Activated naive CD8-positive, alpha-beta T cell treated with anti-CD3 and anti-CD28 coated beads, Interleukin-2, amount 50 U/mL, for 16 hours (primary cell): ENCODE measurements around the gene ESF1.
"Not testable (repeated sequence)": the region's sequence is repeated elsewhere in the genome, so short reads cannot be mapped to it uniquely, and the experiment has no call there.

Source experiments
- DNase-seq: peaks from one replicate; pipeline ENCODE4 v3.0.0-alpha.2; 2020; ENCODE audit warnings: low read depth, low spot score

Gene ESF1

DNA sequence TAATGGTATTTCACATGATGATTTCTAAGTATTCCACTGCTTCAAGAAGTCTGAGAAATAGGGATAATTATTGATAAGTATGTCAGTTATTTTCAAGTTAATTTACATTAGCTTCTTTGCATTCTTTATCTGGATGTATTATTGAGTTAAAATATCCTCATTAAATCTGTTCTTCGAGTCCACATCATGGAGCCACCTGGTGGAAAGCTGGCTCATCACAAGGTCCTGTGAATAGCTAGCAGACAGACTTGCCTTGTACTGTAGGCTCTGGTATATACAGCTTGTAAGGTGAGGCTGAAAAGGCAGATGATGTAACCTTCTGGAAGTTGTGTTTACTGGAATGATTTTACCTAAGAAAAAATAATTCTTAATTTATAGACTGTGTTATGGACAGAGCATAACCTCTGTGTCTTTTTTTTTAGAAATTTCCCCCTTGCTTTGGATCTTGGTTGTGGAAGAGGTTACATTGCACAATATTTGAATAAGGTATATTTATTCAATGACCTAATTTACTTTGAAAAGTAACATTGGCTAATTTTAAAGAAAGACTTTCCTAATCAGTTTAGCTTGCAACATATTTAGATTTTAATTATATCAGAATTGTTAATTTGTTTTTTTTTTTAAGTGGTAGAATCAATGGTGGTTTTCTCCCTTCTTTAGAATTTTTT is 3.6 kb upstream of the ESF1 start:
- DNase-seq: no peak

DNA sequence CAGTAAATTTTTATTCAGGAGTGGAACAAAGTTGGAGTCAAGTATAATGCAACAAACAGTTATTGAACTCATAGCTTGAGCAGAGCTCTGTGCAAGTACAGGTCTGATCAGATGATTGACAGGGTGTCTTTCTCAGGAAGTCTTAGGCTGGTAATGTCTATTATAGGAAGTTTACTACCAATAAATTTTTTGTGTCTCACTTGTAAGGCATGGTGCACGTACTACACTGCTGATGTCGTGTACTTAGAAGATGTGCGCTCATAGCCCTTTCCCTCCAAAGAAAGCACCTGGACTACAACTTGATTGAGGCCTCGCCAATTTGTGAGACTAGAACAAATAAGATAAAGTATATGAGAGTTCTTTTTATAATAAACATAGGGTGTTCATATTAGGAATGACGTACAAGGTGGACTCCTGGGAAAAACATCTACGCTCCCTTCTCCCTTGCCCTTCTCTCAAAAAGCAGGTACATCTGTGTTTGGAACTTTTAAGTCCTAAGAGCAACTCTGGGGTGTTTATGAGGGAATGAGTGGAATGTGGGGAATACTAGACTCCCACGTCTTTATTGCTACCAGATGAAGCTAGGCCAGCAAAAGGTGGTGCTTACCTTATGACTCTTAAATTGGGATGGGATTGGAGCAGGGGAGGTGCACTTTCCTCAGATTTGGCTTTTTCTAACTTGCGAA is 1.6 kb upstream of the ESF1 start:
- DNase-seq: no peak

DNA sequence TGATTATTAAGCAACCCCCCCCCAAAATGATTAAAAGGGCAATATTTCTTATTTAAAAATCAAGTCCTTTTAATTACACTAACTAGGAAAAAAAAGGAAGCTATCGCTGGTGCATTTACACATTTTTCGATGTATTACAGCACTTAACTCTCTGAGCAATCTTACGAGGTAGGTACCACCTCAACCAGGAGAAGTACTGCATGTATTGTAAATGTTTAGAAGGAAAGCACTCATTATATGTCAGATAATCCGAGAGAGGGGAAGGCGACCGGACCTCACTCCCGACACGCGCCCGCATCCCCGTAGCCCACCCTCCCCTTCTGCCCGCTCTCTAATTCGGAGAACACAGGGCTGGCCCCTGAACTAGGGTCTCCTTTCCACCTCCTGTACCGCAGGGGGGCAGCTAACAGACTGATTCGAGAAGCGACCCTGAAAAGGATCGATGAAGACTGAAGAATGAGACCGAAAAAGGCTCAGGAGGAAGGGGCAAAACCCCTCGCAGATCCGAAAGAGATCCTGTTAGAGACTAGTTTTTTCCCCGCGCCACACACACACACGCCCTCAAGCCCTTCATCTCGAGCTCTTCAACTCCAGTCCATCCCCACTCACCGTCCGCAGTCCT is 337 bp downstream of the ESF1 start:
- DNase-seq: no peak

DNA sequence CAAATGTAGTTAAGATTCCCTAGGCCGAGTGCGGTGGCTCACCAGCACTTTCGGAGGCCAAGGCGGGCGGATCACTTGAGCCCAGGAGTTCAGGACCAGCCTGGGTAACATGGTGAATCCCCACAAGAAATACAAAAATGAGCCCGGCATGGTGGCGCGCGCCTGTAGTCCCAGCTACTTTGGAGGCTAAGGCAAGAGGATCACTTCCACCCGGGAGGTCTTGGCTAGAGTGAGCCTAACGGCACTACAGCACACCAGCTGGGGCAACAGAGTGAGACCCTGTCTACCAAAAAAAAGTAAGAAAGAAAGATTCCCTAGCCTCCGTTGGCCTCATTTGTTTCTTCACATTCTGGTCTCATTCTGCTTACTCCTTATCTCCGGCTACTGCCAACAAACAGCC is 1.2 kb downstream of the ESF1 start:
- DNase-seq: no peak

DNA sequence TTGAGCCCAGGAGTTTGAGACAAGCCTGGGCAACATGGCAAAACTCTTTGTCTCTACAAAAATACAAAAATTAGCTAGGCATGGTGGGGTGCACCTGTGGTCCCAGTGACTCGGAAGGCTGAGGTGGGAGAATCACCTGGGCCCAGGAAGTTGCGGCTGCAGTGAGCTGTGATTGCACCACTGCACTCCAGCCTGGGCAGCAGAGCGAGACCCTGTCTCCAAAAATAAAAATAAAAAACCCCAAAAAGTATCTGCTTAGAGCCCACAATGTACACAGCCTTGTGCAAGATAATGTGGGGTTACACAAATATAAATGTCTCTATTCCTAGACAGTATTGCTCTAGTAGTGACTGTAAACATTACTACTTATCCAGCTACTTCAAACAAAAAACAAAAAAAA is 5.9 kb downstream of the ESF1 start:
- DNase-seq: no peak

DNA sequence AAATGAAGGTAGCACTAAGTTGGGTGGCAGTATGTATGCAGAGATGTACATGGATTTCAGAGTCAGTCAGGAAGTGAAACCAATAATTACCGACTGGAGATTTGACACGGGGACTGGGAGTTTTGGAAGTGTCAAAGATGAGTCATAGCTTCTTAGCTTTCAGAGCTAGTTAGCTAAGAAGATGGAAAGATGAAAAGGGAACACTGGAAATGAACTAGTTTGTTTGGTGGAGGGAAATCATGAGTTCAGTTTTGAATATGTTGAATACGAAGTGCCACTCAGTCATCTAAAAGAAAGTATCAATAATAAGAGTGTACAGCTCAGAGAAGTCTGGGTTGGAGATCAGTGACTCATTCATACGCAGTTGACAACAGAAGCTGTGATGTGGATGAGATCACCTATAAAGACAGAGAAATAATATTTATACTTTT is 7.5 kb downstream of the ESF1 start:
- no peak for DNase-seq

DNA sequence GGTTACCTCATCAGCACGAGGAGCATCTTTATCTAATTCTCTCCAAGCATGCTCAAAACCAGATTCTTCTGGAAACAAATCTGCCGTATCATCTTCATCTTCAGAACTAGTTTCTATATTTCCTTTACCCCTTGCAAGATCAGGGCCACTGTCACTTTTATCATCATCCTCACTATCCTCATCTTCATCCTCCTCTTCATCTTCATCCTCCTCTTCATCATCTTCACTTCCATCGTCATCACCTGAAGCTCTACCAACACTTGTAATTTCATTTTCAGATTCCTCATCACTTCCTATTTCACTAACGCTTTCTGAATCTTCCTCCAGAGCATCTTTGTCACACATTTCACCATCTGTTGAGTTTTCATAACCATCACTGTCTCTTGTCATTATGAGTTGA is 8.9 kb downstream of the ESF1 start:
- DNase-seq: no peak

DNA sequence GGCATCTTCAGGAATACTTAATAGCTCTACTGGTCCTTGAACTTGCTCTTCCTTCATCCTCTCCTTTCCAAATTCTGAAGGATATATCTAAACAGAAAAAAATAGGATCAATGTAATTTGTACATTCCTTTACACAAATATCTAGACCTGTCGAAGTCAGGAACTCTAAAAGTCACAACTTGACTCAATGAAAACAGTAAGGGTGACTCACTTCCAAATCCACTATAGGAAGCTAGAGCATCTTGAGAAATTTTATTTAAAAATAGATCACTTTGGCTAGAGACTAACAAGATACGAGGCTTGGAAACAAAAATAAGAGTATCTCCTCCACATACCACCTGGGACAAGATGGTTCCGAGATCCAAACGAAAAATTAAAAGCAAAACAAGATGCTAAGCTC is 12.2 kb downstream of the ESF1 start:
- DNase-seq: no peak

DNA sequence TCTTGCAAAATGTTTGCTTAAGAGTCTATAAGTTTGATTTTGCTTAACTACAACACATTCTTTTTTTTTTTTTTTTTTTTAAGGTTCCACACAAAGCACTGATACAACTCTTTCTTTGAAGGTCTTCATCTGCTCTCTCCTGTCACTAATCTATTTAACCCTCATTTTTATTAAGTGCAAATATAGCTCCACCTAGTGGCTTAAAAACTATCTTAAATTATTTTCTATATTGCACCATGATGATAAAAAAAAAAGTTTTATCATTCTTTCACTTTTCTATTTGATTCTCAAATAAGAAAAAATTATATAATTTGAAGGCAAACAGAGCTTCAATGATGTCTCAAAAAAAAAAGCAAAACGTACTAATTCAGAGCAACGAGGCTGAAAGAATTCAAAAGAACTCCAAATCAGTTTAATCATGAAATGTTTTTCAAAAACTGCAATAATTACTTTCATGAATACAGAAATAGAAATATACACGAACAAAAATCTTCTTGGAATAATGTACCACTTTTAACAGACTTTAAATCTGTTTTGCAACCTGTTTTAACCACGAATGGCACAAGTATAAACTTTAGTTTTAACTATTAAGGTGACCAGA is 12.8 kb downstream of the ESF1 start:
- no peak for DNase-seq

DNA sequence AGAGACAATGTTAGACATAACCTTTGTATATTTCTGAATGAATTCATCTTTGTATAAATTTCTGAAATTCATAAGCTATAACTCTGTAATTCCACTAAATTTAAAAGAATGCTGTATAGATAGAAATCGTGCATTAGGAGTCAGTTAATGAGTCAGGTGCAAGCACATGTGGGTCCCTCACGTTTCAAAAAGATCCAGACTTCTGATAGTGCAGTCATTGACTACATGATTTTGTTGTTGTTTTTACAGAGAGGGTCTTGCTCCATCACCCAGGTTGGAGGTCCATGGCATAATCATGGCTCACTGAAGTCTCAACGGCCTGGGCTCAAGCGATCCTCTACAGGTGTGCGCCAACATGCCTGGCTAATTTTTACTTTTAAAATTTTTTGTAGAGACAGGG is 14.6 kb downstream of the ESF1 start:
- DNase-seq: no peak

DNA sequence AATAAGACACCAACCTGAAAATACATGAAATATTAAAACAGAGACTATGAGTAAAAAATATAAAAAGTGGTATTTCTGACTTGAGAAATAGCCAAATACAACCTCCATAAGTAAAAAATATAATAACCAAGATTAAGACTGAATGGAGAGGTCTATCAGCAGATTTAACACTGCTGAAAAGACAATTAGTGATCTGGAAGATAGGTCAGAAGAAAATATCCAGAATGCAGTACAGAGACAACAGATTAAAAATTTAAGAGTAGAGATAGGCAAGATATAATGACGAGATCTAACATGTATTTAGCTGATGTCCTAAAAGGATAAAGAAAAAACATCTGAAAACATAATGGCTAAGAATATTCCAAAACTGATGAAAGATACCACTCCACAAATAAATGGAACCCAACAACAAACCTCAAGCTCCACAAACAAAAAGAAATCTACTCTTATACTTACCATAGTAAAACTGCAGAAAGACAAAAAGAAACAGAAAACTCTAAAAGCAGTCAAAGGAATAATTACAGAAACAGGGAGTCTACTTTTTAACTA is 18.8 kb downstream of the ESF1 start:
- no peak for DNase-seq

DNA sequence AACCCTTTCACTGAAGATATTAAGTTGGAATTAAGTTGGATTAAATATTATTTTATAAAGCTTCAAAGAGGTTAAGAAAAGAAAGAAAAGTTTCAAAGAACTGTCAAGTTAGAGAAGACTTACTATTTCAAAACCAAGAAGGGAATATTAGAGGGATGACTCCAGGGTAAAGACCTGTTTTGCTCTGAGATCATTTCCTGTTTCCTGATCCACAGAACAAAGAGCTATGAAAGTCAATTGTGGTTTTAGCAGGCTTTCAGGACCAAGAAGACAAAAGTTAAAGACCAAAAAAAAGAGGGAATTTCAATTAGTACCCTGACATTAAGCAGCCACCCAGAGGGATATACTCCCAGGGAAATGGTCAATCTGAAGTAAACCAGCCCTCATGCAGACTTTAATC is 19.4 kb downstream of the ESF1 start:
- no peak for DNase-seq

DNA sequence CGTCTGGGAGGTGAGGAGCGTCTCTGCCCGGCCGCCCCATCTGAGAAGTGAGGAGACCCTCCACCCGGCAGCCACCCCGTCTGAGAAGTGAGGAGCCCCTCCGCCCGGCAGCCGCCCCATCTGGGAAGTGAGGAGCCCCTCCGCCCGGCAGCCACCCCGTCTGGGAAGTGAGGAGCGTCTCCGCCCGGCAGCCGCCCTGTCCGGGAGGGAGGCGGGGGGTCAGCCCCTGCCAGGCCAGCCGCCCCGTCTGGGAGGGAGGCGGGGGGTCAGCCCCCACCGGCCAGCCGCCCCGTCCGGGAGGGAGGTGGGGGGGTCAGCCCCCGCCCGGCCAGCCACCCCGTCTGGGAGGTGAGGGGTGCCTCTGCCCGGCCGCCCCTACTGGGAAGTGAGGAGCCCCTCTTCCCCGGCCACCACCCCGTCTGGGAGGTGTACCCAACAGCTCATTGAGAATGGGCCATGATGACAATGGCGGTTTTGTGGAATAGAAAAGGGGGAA is 24.2 kb downstream of the ESF1 start:
- not testable (repeated sequence) for DNase-seq

DNA sequence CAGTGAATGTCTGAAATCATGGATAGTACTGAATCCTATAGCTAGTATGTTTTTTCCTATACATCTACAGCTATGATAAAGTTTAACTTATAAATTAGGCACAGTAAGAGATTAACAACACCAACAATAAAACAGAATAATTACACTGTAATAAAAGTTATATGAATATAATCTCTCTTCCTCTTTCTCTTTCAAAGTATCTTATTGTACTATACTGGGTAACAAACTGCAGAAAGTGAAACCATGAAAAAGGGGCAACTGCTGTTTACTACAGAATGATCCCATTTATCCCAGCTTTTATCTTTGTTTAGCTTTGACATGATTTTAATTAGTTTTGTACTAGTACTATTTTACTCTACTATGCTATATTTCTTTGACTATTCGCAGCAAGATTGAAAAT is 25.8 kb downstream of the ESF1 start:
- no peak for DNase-seq

DNA sequence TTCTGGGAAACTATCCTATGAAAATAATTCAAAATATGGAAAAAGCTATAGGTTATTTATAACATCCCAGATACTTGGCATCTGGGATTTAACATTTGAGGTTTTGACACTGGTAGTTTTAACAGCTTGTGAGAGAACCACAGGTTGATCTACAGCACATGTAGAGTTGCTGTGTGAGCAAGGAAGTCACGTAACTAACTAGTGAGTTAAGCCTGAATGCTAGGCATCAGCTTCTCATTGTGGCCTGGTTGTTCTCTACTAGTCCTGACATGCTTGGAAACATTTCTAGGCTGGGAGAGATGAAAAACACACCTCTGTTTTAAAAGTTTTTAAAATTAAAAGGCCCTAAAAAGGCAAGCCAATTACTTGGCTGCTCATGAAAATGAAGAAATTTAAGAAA is 28.2 kb downstream of the ESF1 start:
- DNase-seq: no peak

DNA sequence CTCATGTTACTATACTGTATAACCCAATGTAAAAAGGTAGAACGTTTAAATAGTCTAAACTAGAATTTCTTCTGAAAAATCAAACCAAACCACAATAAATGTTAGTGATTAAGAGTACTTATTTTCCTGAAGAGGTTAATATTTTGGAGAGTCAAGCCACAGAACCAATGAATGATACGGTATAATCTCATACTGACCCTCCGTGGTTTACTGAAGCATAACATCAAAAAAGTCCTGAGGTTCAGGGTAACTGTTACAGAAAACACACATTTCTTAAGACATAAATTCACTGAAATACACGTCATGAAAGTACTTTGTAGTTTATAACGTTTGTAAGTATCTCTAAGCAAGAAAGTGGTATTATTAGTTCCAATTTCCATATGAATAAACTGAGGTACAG is 28.9 kb downstream of the ESF1 start:
- no peak for DNase-seq

DNA sequence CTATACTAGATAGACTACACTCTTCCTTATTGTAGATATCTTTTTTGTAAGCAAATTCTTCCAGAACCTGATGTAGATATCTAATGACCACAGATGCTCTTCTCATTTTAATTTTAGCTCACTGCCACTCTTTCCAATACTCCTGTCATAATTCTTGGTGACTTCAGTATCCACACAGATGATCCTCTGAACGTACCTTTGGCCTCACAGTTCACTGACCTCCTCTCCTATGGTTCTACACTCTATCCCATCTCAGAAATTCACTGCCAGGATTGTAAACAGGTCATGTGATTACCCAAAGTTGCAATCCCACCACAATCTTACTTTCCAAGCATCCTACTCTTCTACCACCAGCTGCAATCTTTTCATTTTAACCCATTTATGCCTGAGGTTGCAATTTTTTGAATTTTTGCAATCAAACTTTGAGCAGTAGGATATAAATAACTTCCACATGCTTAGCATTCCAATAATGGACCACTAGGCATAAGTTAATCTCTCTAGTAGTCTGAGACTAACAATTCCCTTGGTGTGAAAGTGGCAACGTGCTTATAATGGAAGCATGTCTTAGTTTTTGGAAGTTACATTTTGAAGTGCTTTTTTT is 31.2 kb downstream of the ESF1 start:
- DNase-seq: no peak

DNA sequence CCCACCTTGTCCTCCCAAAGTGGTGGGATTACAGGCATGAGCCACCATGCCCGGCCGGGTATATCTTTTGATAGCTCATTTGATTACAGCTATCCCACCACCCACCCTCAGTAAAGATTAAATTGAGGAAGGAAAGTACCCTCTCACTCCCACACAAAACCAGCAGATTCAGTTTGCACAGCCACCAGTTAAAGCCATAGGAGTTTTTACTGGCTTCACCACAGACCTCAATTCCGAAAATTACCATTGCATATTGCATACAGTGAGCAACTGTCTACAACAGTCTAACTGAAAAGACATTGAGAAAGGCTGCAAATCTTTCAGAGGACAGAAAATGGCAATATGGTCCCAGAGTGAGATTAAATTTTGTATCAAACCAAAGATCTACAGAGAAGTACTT is 34.9 kb downstream of the ESF1 start:
- no peak for DNase-seq

DNA sequence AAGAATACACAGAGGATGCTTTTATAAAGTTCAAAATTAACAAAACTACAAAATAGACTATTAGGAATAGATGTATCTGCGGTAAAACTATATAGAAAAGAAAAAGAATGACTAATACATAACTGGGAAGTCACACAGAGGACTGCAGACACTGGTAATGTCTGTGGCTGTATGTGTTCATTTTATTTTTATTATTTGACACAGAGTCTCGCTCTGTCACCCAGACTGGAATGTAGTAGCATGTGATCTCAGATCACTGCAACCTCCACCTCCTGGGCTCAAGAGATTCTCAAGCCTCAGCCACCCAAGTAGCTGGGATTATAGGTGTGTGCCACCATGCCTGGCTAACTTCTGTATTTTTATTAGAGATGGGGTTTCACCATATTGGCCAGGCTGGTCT is 38.9 kb downstream of the ESF1 start:
- no peak for DNase-seq

DNA sequence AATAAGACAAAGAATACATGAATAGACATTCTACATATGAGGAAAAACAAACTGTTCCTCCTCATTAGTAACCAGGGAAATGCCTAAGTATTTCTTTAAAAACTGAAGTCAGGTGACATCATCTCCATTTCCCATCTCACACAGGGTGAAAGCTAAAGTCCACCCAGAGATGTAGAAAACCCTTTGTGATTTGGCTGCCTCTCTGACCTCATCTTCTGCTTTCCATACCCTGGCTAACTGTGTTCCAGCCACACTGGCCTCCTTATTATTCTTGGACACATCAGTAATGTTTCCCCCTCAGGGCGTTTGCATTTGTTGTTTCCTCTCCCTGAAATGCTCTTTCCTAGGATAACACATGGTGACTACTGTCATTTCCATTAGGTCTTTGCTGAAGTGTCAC is 40.4 kb downstream of the ESF1 start:
- DNase-seq: no peak

DNA sequence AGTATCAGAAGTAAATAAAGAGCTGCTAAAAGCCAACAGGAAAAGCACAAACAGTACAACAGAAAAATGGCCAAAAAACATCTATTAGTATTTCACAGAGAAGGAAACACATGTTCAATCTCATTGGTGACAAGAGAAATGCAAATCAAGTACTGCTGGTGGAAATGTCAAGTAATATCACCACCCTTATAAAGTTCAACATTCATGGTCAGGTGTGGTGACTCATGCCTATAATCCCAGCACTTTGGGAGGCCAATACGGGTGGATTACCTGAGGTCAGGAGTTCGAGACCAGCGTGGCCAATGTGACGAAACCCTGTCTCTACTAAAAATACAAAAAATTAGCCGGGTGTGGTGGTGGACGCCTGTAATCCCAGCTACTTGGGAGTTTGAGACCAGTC is 42.8 kb downstream of the ESF1 start:
- no peak for DNase-seq
